Prostate gland (tissue), 2 donors: Measurements from ENCODE around the gene SLC17A2. TPM values are rescaled to one million over a fixed set of nuclear protein-coding genes. Genes with fewer than 3 reads are reported as not detected.
A peak's percentile ranks its signal among the peaks of the same experiment; 100 is the strongest.

ENCODE experiments used
- DNase-seq: peaks from one replicate; pipeline ENCODE4 v3.0.0-alpha.2; 2019; ENCODE audit warnings: low spot score
- H3K27ac ChIP-seq, 2 donors: fragments of 200-600 bp; sonication (generic); 2 replicates each; pipeline ENCODE4 v1.5.1; 2017 to 2019
- H3K27me3 ChIP-seq: fragments of 200-600 bp; sonication (generic); replicated peaks from 2 replicates; pipeline ENCODE4 v1.5.1; 2019; ENCODE audit not compliant: insufficient read depth
- H3K36me3 ChIP-seq, 2 donors: fragments of 200-600 bp; sonication (generic); 1 replicate in 1 of 2; 2 replicates in 1 of 2; pipeline versions ENCODE4 v1.5.1 to v1.8.1; 2017 to 2019
- H3K4me1 ChIP-seq: fragments of 200-600 bp; sonication (generic); replicated peaks from 2 replicates; pipeline ENCODE4 v1.5.1; 2019
- H3K4me3 ChIP-seq, 2 donors: fragments of 200-600 bp; sonication (generic); 2 replicates each; pipeline ENCODE4 v1.5.1; 2017 to 2019
- H3K9me3 ChIP-seq: fragments of 200-600 bp; sonication (generic); 2 replicates; pipeline ENCODE4 v1.5.1; 2017
- CTCF ChIP-seq, 4 experiments: fragments of 200-600 bp in 2 of 4; fragments of 450-650 bp in 2 of 4; sonication (generic) in 2 of 4; IDR thresholded peaks; 1 replicate in 3 of 4; 2 replicates in 1 of 4; pipeline ENCODE4 v1.5.1; 2016 to 2019; ENCODE audit warnings: antibody characterized with exemption in 4 of 4, mild to moderate bottlenecking in 2 of 4, moderate library complexity in 2 of 4
- POLR2A ChIP-seq: fragments of 450-650 bp; IDR thresholded peaks from one replicate; pipeline ENCODE4 v1.6.1; 2016; ENCODE audit warnings: antibody characterized with exemption, mild to moderate bottlenecking
- POLR2AphosphoS5 ChIP-seq: sonication (generic); formaldehyde crosslinking; IDR thresholded peaks from one replicate; pipeline ENCODE4 v1.6.1; 2017; ENCODE audit warnings: antibody characterized with exemption
- WGBS: methylation state at CpG from one replicate; pipeline ENCODE4 v1.1.5; 2018; 5-methylcytosine and 5-hydroxymethylcytosine counted together
- intact Hi-C: fragments of 100-400 bp; cut with DNase I; formaldehyde crosslinking; loops from one replicate; pipeline ENCODE4 v1.14.2; 2022
- total RNA-seq, 2 donors: library from RNA; depleted of rRNA; stranded (reverse); fragments of >200 nt; gene quantifications; one replicate each; pipeline ENCODE4 v1.1.0, GENCODE V29; 2016

Gene SLC17A2
- total RNA-seq, 2 donors from 2014 or later: not detected

DNA sequence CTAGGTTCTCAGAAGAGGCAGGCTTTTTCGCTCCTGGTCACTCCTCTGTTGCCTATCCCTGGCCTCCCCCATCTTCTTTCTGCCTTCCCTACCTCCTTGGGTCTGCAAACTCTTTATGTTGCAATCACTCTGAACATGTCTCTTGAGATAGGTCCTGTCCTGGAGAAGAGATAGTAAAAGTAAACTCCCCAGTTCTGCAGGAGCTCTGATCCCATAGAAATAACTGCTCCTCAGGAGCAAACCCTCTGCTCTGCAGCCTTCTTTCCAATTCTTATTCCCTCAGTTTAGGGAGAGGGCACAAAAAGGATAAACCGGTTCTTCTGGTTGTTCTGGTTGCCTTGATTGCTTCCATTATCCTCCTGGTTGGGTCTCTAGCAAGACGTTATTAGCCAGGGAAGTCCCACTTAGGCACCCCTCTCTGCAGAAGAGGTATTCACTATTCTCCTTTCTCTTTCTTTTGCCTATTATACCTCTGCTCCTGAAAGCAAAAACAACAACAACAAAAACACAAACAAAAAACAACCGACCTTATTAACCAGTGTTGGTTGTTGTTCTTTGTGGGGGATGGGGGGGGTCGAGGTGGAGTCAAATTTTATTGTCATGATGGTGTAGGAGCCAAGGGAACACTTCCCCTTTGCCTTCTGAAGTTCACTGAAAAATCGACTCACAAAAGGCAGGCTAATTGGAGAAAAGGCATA lies 33.1 kb upstream of the SLC17A2 start:
- TF ChIP-seq POLR2A (no peak), POLR2AphosphoS5 (peak; percentile 39)
- Histone ChIP-seq H3K27ac (peak overlapping the region; percentile 92), H3K36me3 (no peaks in the 10 kb centered on the region), H3K4me3 (peak overlapping the region; percentile 51), H3K27me3 (no peaks in the 10 kb centered on the region), H3K9me3 (no peaks in the 10 kb centered on the region), H3K4me1 (no peaks in the 10 kb centered on the region)
- DNase-seq: peak; percentile 33
- WGBS: 5% methylated on average over 6 of the region's 6 CpGs
- intact Hi-C loops: no loop called here

DNA sequence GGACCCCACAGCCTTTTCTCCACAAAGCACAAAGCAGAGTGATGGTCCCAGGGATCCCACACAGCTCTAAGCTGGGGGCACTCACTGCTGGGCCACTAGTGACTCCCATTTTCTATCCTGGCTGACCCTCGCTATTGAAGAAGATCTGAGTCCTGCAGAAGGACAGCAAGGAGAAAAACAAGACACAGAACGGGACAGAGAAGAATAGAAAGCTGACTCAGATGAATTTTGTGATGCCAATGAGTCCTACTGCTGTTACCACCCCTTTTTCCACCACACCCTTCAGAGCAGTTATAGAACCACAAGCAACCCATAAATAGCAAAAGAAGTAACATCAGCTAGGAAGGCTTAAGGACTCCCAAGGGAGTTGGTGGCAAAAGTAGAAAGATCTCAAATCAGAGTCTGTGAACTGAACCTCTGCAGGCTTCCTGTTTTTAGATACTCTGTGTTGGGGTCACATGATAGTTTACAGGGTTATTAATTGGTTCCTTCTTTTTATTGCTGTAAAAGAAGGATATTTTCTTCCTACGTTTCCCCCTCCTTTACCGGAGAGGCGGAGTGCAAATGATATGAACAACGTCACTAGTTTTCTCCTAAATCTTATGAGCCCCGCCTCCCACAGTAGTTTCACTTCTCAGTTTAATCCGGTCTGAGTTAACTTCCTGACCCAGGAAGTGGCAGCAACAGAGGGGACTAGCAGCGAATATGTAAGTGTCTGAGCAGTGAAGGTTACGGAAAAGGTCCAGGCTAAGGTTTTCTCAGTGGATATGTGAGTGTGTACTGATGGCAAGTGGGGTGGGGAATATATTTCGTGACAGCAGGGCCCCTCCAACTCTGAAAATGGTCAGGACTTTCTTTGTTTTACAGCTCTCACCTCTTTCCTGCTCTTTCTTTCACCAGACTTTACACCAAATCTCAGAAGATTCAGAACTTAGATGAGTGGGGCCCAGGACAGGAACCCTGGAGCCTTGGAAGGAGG lies 31.9 kb upstream of the SLC17A2 start, which contains the start of gene TRIM38:
TRIM38 (plus strand) TSS at position 654 of the 979 bp plus-strand sequence. CDS start 3,721 bp downstream, outside the sequence.
- Histone ChIP-seq H3K4me1 (no peaks in the 10 kb centered on the region), H3K27ac (peak within 1 kb of the TSS; percentile 92), H3K4me3 (peak within 1 kb of the TSS; percentile 51), H3K9me3 (no peaks in the 10 kb centered on the region), H3K27me3 (no peaks in the 10 kb centered on the region), H3K36me3 (no peaks in the 10 kb centered on the region)
- TF ChIP-seq CTCF (IDR thresholded peaks at IDR 0.05) (no peak), POLR2AphosphoS5 (peak; percentile 97), POLR2A (peak; percentile 90)
- intact Hi-C loops: no loop called here
- DNase-seq: peak; percentile 87
- WGBS: 6% methylated on average over 11 of the region's 11 CpGs

DNA sequence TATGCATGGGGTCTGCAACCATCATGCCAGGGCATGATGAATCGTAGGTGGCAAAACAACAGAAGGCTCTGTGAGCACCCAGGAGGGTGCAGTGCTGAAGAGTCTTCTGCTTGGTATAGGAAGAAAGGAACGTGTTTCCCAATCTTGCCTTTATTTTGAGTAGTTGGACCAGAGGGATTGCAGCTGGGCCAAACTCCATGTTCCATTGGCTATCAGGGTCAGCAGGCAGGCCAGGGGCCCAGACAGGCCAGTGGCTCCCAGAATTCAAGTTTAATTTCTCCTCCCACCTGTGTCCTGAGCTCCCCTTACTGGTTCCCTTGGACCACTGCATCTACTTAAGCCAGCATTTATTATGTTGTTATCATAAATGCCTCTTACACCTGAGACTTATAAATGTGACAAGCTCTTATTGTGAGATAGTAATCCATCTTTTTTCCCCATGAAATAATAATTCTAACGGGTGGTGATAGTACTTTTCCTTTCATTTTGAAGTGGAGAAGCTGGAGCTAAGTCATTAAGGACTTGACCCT lies 31.2 kb upstream of the SLC17A2 start:
- Histone ChIP-seq H3K27me3 (no peaks in the 10 kb centered on the region), H3K27ac (peak overlapping the region; percentile 92), H3K9me3 (no peaks in the 10 kb centered on the region), H3K4me1 (no peaks in the 10 kb centered on the region), H3K36me3 (no peaks in the 10 kb centered on the region), H3K4me3 (peak overlapping the region in 1 of 2 donors; percentile 51)
- no peak for TF ChIP-seq POLR2AphosphoS5
- TF ChIP-seq CTCF (IDR thresholded peaks at IDR 0.05): no peak
- TF ChIP-seq POLR2A: no peak
- intact Hi-C loops: no loop called here
- 60% methylated on average over 3 of the region's 3 CpGs for WGBS
- no peak for DNase-seq

DNA sequence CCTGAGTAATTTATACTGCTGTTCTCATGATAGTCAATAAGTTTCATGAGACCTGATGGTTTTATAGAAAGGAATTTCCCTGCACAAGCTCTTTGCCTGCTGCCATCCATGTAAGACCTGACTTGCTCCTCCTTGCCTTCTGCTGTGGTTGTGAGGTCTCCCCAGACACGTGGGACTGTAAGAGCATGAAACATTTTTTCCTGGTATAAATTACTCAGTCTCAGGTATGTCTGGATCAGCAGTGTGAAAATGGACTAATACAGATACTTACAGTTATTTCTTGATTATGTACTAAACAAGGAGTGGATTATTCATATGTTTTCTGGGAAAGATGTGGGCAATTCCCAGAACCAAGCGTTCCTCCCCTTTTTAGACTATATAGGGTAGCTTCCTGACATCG lies 30.2 kb upstream of the SLC17A2 start:
- Histone ChIP-seq H3K27me3 (no peaks in the 10 kb centered on the region), H3K36me3 (no peaks in the 10 kb centered on the region), H3K27ac (no peak overlapping the region), H3K9me3 (no peaks in the 10 kb centered on the region), H3K4me1 (no peaks in the 10 kb centered on the region), H3K4me3 (no peak overlapping the region)
- no peak for DNase-seq
- WGBS: 96% methylated on average over 3 of the region's 3 CpGs
- intact Hi-C loops: no loop called here
- TF ChIP-seq POLR2AphosphoS5: no peak

DNA sequence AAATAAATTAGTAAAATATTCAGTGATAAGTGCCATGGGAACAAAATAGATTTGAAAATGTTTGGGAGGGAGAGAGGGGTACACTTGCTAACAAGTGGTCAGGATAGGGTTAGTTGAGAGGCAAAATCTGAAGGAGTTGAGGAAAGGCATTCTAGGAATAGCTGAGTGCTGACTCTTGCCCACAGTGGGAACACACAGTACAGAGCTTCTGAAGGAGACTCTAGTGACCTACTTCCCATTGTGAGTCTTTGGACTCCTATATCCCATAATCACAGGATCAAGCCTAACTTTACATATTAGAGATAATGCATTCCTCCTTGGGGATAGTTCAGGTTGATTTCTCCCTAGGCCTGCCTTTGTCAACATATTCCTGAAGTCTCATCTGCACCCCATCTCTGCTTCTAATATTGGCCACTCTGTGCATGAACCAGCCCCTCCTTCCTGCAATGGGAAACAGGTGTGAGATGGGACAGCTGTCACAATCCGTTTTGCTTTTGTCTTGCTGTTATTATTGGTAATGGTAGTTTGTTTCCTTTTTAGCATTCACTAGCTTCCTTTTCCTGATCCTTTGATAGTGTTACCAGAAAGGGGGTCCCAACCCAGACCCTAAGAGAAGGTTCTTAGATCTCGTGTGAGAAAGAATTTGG lies 29.5 kb upstream of the SLC17A2 start:
- H3K4me1 ChIP-seq: no peaks in the 10 kb centered on the region
- no peak overlapping the region for H3K4me3 ChIP-seq
- H3K9me3 ChIP-seq: no peaks in the 10 kb centered on the region
- intact Hi-C loops: no loop called here
- 66% methylated on average over 2 of the region's 2 CpGs for WGBS
- H3K27ac ChIP-seq: no peak overlapping the region
- H3K27me3 ChIP-seq: no peaks in the 10 kb centered on the region
- no peak for TF ChIP-seq CTCF (IDR thresholded peaks at IDR 0.05)
- no peak for TF ChIP-seq POLR2AphosphoS5
- no peak for TF ChIP-seq POLR2A
- H3K36me3 ChIP-seq: no peaks in the 10 kb centered on the region
- DNase-seq: no peak
